ENCODE measurements around the gene VEGFD. TPM values are rescaled to one million over a fixed set of nuclear protein-coding genes. Genes with fewer than 3 reads are reported as not detected.

Gene VEGFD
- total and polyA plus RNA-seq, 4 donors, result 6.1 to 31.5 (median 12.8) TPM

DNA sequence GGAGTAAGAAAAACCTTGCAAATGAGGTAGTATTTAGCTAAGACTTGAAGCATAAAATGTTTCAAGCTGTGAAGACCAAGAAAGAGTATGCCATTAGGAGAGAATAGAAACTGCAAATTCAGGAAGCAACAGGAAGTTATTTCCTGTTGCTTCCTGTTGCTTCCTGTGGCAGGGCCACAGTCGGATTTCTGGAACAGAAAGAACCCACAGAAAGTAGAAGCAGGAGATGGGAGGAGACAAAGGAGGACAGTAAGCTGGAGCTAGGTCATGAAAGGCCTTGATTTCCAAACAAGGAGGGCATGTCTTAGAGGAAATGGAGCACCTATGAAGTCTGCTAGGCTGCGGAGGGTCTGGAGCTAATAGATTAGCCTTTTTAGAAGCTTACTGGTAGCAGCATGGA is 86.0 kb downstream of the VEGFD start:
- peaks cover 0 to 29% (median 5%) of the 10 kb centered on the region in 3 donors for H3K27me3 ChIP-seq (ENCODE audit: control insufficient read depth in 3 of 3, insufficient read depth in 3 of 3, low read length in 2 of 3)
- WGBS, 2 donors, result 24 to 36% methylated on average over 2 of the region's 2 CpGs
- no peak for ATAC-seq (ENCODE audit: insufficient read depth, low FRiP score)
- H3K36me3 ChIP-seq (ENCODE audit: control insufficient read depth in 4 of 4, insufficient read depth in 4 of 4, low read length in 4 of 4), result no peaks in the 10 kb centered on the region
- H3K9ac ChIP-seq (ENCODE audit: insufficient read depth in 1 of 2, low read length in 2 of 2), result no peak overlapping the region
- no peaks in the 10 kb centered on the region for H3K4me1 ChIP-seq (ENCODE audit: control insufficient read depth in 5 of 5, insufficient read depth in 5 of 5, low read length in 5 of 5)
- TF ChIP-seq, protein P1, sequence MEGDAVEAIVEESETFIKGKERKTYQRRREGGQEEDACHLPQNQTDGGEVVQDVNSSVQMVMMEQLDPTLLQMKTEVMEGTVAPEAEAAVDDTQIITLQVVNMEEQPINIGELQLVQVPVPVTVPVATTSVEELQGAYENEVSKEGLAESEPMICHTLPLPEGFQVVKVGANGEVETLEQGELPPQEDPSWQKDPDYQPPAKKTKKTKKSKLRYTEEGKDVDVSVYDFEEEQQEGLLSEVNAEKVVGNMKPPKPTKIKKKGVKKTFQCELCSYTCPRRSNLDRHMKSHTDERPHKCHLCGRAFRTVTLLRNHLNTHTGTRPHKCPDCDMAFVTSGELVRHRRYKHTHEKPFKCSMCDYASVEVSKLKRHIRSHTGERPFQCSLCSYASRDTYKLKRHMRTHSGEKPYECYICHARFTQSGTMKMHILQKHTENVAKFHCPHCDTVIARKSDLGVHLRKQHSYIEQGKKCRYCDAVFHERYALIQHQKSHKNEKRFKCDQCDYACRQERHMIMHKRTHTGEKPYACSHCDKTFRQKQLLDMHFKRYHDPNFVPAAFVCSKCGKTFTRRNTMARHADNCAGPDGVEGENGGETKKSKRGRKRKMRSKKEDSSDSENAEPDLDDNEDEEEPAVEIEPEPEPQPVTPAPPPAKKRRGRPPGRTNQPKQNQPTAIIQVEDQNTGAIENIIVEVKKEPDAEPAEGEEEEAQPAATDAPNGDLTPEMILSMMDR (IDR thresholded peaks at IDR 0.05; ENCODE audit: control extremely low read depth, extremely low read depth), result no peak
- H3K9me3 ChIP-seq (ENCODE audit: control insufficient read depth in 4 of 4, insufficient read depth in 3 of 4, low read length in 3 of 4), result no peaks in the 10 kb centered on the region
- peak overlapping the region; percentile 76 to 77 for H3K27ac ChIP-seq (ENCODE audit: low read depth in 1 of 2, low read length in 1 of 2)
- peak in 1 of 3 donors; percentile 14 for DNase-seq
- no peak overlapping the region for H3K4me3 ChIP-seq

Other genes starting within 250 kb of the VEGFD start
- gene ASB9, start 114.3 kb downstream of the VEGFD start, total RNA-seq, result 1 to 10 TPM; 3.7 to 7.5 TPM
- 1 to 10 TPM; 2.1 to 2.5 TPM for gene ASB9, start 114.3 kb downstream of the VEGFD start, polyA plus RNA-seq
- under 1 TPM; 0.06 to 0.34 TPM for gene ASB11, start 68.8 kb downstream of the VEGFD start, total RNA-seq
- gene ASB11, start 68.8 kb downstream of the VEGFD start, polyA plus RNA-seq, result under 1 TPM in 1 of 2 donors, not detected in 1; 0.06 TPM
- 10 to 100 TPM; 21.6 to 72.8 TPM for gene PIGA, start 48.9 kb downstream of the VEGFD start, total RNA-seq
- gene PIGA, start 48.9 kb downstream of the VEGFD start, polyA plus RNA-seq, result 10 to 100 TPM; 11.7 to 16.0 TPM
- gene PIR, start 108.9 kb upstream of the VEGFD start, total RNA-seq, result 10 to 100 TPM in 1 of 2 donors, 1 to 10 TPM in 1; 8.3 to 13.9 TPM
- 10 to 100 TPM; 12.8 to 29.1 TPM for gene PIR, start 108.9 kb upstream of the VEGFD start, polyA plus RNA-seq
- gene BMX, start 116.4 kb upstream of the VEGFD start, total RNA-seq, result 1 to 10 TPM; 1.9 to 4.0 TPM
- 1 to 10 TPM; 1.4 to 3.1 TPM for gene BMX, start 116.4 kb upstream of the VEGFD start, polyA plus RNA-seq
- gene ACE2, start 216.5 kb upstream of the VEGFD start, total RNA-seq, result 1 to 10 TPM; 3.6 to 8.1 TPM
- 1 to 10 TPM in 1 of 2 donors, under 1 TPM in 1; 0.53 to 7.4 TPM for gene ACE2, start 216.5 kb upstream of the VEGFD start, polyA plus RNA-seq

Data from lung (tissue), 12 donors.